Endothelial cell of umbilical vein (primary cell): Measurements from ENCODE around the gene NLGN1. TPM values are rescaled to one million over a fixed set of nuclear protein-coding genes. Genes with fewer than 3 reads are reported as not detected.

Experiments
- BruUV-seq: library from RNA; stranded (reverse); fragments of 400-500 nt; replicated peaks from 2 replicates; lab custom pipeline; 2021; lab: Mats Ljungman, UMichigan
- CTCF ChIA-PET: fragments of 300-600, 350-600 bp; sonication (Branson Sonifier 250); formaldehyde crosslinking; loops from one replicate; lab custom pipeline; 2021; ENCODE audit warnings: antibody characterized with exemption, inconsistent platforms; lab: Charles Lee
- POLR2A ChIA-PET: fragments of 300-600, 350-600 bp; sonication (Branson Sonifier 250); formaldehyde crosslinking; loops from one replicate; lab custom pipeline; 2021; ENCODE audit warnings: antibody characterized with exemption, inconsistent platforms; lab: Charles Lee
- DNase-seq: peaks from one replicate; pipeline ENCODE4 v3.0.0-alpha.2; 2011; ENCODE audit warnings: low read depth, low spot score
- FAIRE-seq: peaks from 2 replicates; lab custom pipeline; 2011; peaks lifted over from hg19 to GRCh38; lab: Jason Lieb, UNC
- H2AFZ ChIP-seq: 2 replicates; pipeline ENCODE4 v1.6.0; 2012; ENCODE audit warnings: low read depth, low read length, control low read depth, inconsistent platforms
- H3K27ac ChIP-seq: 2 replicates; pipeline ENCODE4 v1.5.1; 2011; ENCODE audit warnings: low read depth, mild to moderate bottlenecking, control low read depth, low read length, moderate library complexity; ENCODE audit not compliant: insufficient read depth
- H3K27me3 ChIP-seq, 2 experiments: 2 replicates each; pipeline versions ENCODE4 v1.6.0 to v1.6.1; 2011; ENCODE audit warnings: low read length in 2 of 2, mixed read lengths in 1 of 2; ENCODE audit not compliant: control insufficient read depth in 2 of 2, insufficient read depth in 2 of 2
- H3K36me3 ChIP-seq, 2 experiments: 2 replicates in 1 of 2; 3 replicates in 1 of 2; pipeline ENCODE4 v1.5.1; 2011; ENCODE audit warnings: low read length in 2 of 2, mild to moderate bottlenecking in 1 of 2, moderate library complexity in 1 of 2; ENCODE audit not compliant: control insufficient read depth in 2 of 2, insufficient read depth in 2 of 2; ENCODE audit errors: extremely low read depth in 1 of 2
- H3K4me1 ChIP-seq: 3 replicates; pipeline ENCODE4 v1.5.1; 2011; ENCODE audit warnings: mild to moderate bottlenecking, low read length; ENCODE audit not compliant: control insufficient read depth, insufficient read depth; ENCODE audit errors: extremely low read depth
- H3K4me2 ChIP-seq: 2 replicates; pipeline ENCODE4 v1.6.1; 2011; ENCODE audit warnings: low read length, control low read depth, mixed read lengths; ENCODE audit not compliant: insufficient read depth
- H3K4me3 ChIP-seq, 3 experiments: fragments of 200-600 bp in 1 of 3; sonication (generic), shearing (Covaris generic) in 1 of 3; replicated peaks in 1 of 3; 2 replicates each; pipeline ENCODE4 v1.5.1; 2011 to 2016; ENCODE audit warnings: control low read depth in 3 of 3, low read length in 3 of 3, mild to moderate bottlenecking in 2 of 3, inconsistent platforms in 1 of 3, low read depth in 1 of 3, moderate library complexity in 1 of 3; ENCODE audit not compliant: insufficient read depth in 1 of 3
- H3K79me2 ChIP-seq: 2 replicates; pipeline ENCODE4 v1.6.0; 2012; ENCODE audit warnings: low read length, inconsistent platforms; ENCODE audit not compliant: control insufficient read depth, insufficient read depth
- H3K9ac ChIP-seq: replicated peaks from 2 replicates; pipeline ENCODE3; 2011; ENCODE audit warnings: low read length, control low read depth; ENCODE audit not compliant: insufficient read depth; ENCODE audit errors: extremely low read depth
- H3K9me1 ChIP-seq: replicated peaks from 3 replicates; pipeline ENCODE4 v1.6.0; 2011; ENCODE audit warnings: mild to moderate bottlenecking, low read length; ENCODE audit not compliant: control insufficient read depth, insufficient read depth; ENCODE audit errors: extremely low read depth
- H3K9me3 ChIP-seq: replicated peaks from 2 replicates; pipeline ENCODE4 v1.5.1; 2012; ENCODE audit warnings: low read length, inconsistent platforms; ENCODE audit not compliant: control insufficient read depth, insufficient read depth
- H4K20me1 ChIP-seq: replicated peaks from 2 replicates; pipeline ENCODE3; 2011; ENCODE audit warnings: mild to moderate bottlenecking, low read length; ENCODE audit not compliant: control insufficient read depth, insufficient read depth; ENCODE audit errors: extremely low read depth
- EZH2 ChIP-seq: IDR thresholded peaks from 2 replicates; pipeline ENCODE4 v1.6.1; 2012; ENCODE audit warnings: borderline replicate concordance, low read depth, mild to moderate bottlenecking, moderate library complexity, low read length, inconsistent platforms; ENCODE audit not compliant: severe bottlenecking
- FOS ChIP-seq: IDR thresholded peaks from 2 replicates; pipeline ENCODE4 v1.6.1; 2011; ENCODE audit warnings: mild to moderate bottlenecking, low read length, moderate library complexity, borderline replicate concordance; ENCODE audit not compliant: insufficient read depth
- GATA2 ChIP-seq: IDR thresholded peaks from 2 replicates; pipeline ENCODE4 v1.7.0; 2011; ENCODE audit warnings: low read depth, mild to moderate bottlenecking, moderate library complexity, mixed read lengths, low read length; ENCODE audit not compliant: insufficient read length, insufficient read depth
- JUN ChIP-seq: IDR thresholded peaks from 2 replicates; pipeline ENCODE4 v1.6.1; 2011; ENCODE audit warnings: borderline replicate concordance, low read depth; ENCODE audit not compliant: insufficient read length, insufficient read depth
- MYC ChIP-seq: IDR thresholded peaks from one replicate; pipeline ENCODE4 v1.6.1; 2011; ENCODE audit warnings: mild to moderate bottlenecking, low read depth, low read length
- POLR2A ChIP-seq: IDR thresholded peaks from 2 replicates; pipeline ENCODE4 v1.6.1; 2012; ENCODE audit warnings: low read depth, mild to moderate bottlenecking, control low read depth, low read length
- POLR2AphosphoS5 ChIP-seq: IDR thresholded peaks from 2 replicates; pipeline ENCODE4 v1.6.1; 2012; ENCODE audit warnings: low read depth, mild to moderate bottlenecking, control low read depth, low read length, moderate library complexity; ENCODE audit not compliant: insufficient read depth
- dilution Hi-C: fragments of 300-500 bp; cut with MboI; formaldehyde crosslinking; loops from one replicate; pipeline ENCODE4 v1.15.0; 2019; ENCODE audit warnings: low sequenced_read_pairs; ENCODE audit not compliant: extremely low pct_ligation_motif_present
- intact Hi-C: fragments of 100-400 bp; cut with micrococcal nuclease; formaldehyde crosslinking; loops from one replicate; pipeline ENCODE4 v1.10.0; 2022
- polyA plus RNA-seq, 4 experiments: library from polyadenylated mRNA; depleted of rRNA in 3 of 4; stranded (reverse) in 3 of 4; unstranded in 1 of 4; fragments of >200 nt; gene quantifications; 2 replicates each; pipeline versions ENCODE4 v1.2.1 to v1.2.3, GENCODE V29; 2011 to 2012; ENCODE audit warnings: missing spikeins in 1 of 4
- total RNA-seq: library from RNA; stranded (reverse); gene quantifications from 2 replicates; pipeline ENCODE4 v1.2.3, GENCODE V29; 2021
- TF ChIP-seq, protein P1 (sequence below), 2 donors: IDR thresholded peaks; 1 replicate in 1 of 2; 2 replicates in 1 of 2; pipeline ENCODE4 v1.5.1; 2011; ENCODE audit warnings: low read length in 2 of 2, mild to moderate bottlenecking in 2 of 2, moderate library complexity in 2 of 2, control low read depth in 1 of 2, inconsistent platforms in 1 of 2, low read depth in 1 of 2; ENCODE audit not compliant: insufficient read depth in 1 of 2; ENCODE audit errors: extremely low read depth in 1 of 2
- TF ChIP-seq, protein P2 (sequence below): IDR thresholded peaks from 2 replicates; pipeline ENCODE4 v1.6.1; 2011; ENCODE audit not compliant: insufficient read depth, insufficient read length

NLGN1 gene
- total and polyA plus RNA-seq, 2 donors (not counting 3 experiments of a cell fraction or from before 2014, with no cell fraction given): 7.9 to 16.3 TPM

DNA sequence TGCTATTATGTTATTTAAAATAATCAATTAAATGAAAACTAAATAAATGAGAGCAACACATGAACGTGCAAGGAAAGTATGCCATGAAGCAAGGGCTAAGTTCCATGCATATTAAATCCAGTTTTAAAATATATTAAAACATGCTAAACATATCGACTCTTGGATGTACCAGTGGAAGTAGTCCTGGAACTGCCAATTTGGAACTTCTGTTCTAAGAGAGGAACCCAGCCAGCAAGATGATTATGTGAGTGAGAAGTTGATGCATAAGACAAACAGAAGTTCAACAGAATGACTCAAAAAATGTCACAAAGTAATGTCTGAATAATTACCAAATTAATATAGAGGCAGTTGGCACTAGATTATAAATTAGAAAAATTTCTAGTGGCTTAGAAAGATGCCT lies 714.2 kb downstream of the NLGN1 start:
- H3K36me3 ChIP-seq: no peaks in the 10 kb centered on the region
- H3K9me1 ChIP-seq: no peaks in the 10 kb centered on the region
- intact Hi-C loops: no loop called here
- ChIA-PET CTCF (no interaction called here), POLR2A (no interaction called here)
- no peak overlapping the region for H3K27ac ChIP-seq
- dilution Hi-C loops: no loop called here
- FAIRE-seq: no peak
- H4K20me1 ChIP-seq: no peaks in the 10 kb centered on the region
- H3K79me2 ChIP-seq: no peaks in the 10 kb centered on the region
- no peak overlapping the region for H3K4me3 ChIP-seq
- no TSS peak for BruUV-seq
- TF ChIP-seq GATA2: no peak
- TF ChIP-seq MYC: no peak
- TF ChIP-seq POLR2A: no peak
- TF ChIP-seq POLR2AphosphoS5: no peak
- no peak for TF ChIP-seq JUN
- no peak for TF ChIP-seq EZH2
- TF ChIP-seq, protein P1, sequence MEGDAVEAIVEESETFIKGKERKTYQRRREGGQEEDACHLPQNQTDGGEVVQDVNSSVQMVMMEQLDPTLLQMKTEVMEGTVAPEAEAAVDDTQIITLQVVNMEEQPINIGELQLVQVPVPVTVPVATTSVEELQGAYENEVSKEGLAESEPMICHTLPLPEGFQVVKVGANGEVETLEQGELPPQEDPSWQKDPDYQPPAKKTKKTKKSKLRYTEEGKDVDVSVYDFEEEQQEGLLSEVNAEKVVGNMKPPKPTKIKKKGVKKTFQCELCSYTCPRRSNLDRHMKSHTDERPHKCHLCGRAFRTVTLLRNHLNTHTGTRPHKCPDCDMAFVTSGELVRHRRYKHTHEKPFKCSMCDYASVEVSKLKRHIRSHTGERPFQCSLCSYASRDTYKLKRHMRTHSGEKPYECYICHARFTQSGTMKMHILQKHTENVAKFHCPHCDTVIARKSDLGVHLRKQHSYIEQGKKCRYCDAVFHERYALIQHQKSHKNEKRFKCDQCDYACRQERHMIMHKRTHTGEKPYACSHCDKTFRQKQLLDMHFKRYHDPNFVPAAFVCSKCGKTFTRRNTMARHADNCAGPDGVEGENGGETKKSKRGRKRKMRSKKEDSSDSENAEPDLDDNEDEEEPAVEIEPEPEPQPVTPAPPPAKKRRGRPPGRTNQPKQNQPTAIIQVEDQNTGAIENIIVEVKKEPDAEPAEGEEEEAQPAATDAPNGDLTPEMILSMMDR (IDR thresholded peaks at IDR 0.05; ENCODE audit: extremely low read depth in 1 of 2, insufficient read depth in 1 of 2, low read depth in 1 of 2, low read length in 2 of 2): no peak
- TF ChIP-seq FOS: no peak
- TF ChIP-seq, protein P2, sequence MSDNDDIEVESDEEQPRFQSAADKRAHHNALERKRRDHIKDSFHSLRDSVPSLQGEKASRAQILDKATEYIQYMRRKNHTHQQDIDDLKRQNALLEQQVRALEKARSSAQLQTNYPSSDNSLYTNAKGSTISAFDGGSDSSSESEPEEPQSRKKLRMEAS: no peak
- no peak for DNase-seq
- no peaks in the 10 kb centered on the region for H3K4me1 ChIP-seq
- H3K9ac ChIP-seq: no peak overlapping the region
- H3K4me2 ChIP-seq: no peak overlapping the region
- no peaks in the 10 kb centered on the region for H3K27me3 ChIP-seq
- H2AFZ ChIP-seq: no peak overlapping the region
- no peaks in the 10 kb centered on the region for H3K9me3 ChIP-seq
